ENCODE measurements around the gene NXPE3. TPM values are rescaled to one million over a fixed set of nuclear protein-coding genes. Genes with fewer than 3 reads are reported as not detected.

Gene NXPE3
- total RNA-seq, 2 experiments from 2014 or later, result 20.9 to 21.6 TPM

GRCh38 chr3:101809178-101810021 lies 30.4 kb downstream of the NXPE3 start:
- no peaks in the 10 kb centered on the region for H3K27me3 Mint-ChIP-seq
- H3K36me3 Mint-ChIP-seq (ENCODE audit: low read depth), result peaks cover 11% of the 10 kb centered on the region
- peaks cover 51% of the 10 kb centered on the region for H3K4me1 Mint-ChIP-seq (ENCODE audit: low read depth)
- intact Hi-C loops (cut with micrococcal nuclease), result loop anchor here (2.0 kb wide), 1 partner anchor 727 kb away; no protein-coding TSS in a partner anchor
- peak overlapping the region; percentile 55 for H3K27ac Mint-ChIP-seq
- H3K9me3 Mint-ChIP-seq, result no peaks in the 10 kb centered on the region
- ATAC-seq, result peak; percentile 80
- ChIA-PET CTCF (interaction anchor here (0.7 to 15.5 kb wide), 20 partner anchors 13 to 728 kb away, joined by 3 to 302 read pairs (median 3); partner anchors contain the start of gene NXPE3), POLR2A (interaction anchor here (1.0 to 1.3 kb wide), 3 partner anchors 12 to 58 kb away, joined by 3 to 4 read pairs (median 3); partner anchors contain the start of gene NFKBIZ)
- peak; percentile 54 for DNase-seq
- TF ChIP-seq CTCF (IDR thresholded peaks at IDR 0.05), result peak; percentile 90
- no peak overlapping the region for H3K4me3 Mint-ChIP-seq

DNA sequence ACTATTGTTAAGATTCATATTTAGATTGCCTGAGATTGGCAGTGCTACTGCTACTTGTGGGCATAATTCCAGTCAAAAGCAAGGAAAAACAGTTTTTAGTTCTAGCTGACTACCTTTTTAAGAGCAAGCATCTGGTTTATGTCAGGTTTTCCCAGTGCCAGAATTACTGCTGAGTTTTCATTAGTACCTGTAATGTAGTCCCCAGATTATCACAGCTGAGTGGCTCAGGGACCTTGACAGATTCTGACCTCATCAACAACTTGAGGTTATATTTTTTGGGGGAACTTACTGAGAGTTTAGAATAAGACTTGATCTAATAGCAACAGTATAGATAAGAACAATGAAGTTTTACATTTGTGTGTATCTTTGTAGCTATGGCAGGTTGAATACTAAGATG lies 31.0 kb downstream of the NXPE3 start:
- Mint-ChIP-seq H3K27ac (peak overlapping the region; percentile 7), H3K27me3 (no peaks in the 10 kb centered on the region), H3K4me3 (no peak overlapping the region), H3K36me3 (ENCODE audit: low read depth) (peaks cover 7% of the 10 kb centered on the region), H3K9me3 (no peaks in the 10 kb centered on the region), H3K4me1 (ENCODE audit: low read depth) (peaks cover 51% of the 10 kb centered on the region)
- ATAC-seq (no peak), DNase-seq (no peak)
- intact Hi-C loops (cut with micrococcal nuclease), result no loop called here
- no peak for TF ChIP-seq CTCF (IDR thresholded peaks at IDR 0.05)
- ChIA-PET POLR2A (interaction anchor here (1.0 to 1.3 kb wide), 3 partner anchors 11 to 57 kb away, joined by 3 to 4 read pairs (median 3); partner anchors contain the start of gene NFKBIZ), CTCF (interaction anchor here (0.7 to 15.5 kb wide), 17 partner anchors 14 to 727 kb away, joined by 3 to 302 read pairs (median 3); partner anchors contain the start of gene NXPE3)

- Mint-ChIP-seq H3K4me1 (ENCODE audit: low read depth) (peaks cover 60% of the 10 kb centered on the region), H3K4me3 (no peak overlapping the region), H3K9me3 (no peaks in the 10 kb centered on the region), H3K27me3 (no peaks in the 10 kb centered on the region), H3K36me3 (ENCODE audit: low read depth) (peaks cover 4% of the 10 kb centered on the region), H3K27ac (no peak overlapping the region)
- no peak for DNase-seq
- CTCF ChIA-PET, result interaction anchor here (1.2 to 15.5 kb wide), 10 partner anchors 9 to 417 kb away, joined by 3 to 302 read pairs (median 8); no protein-coding TSS in a partner anchor
- POLR2A ChIA-PET, result interaction anchor here (1.2 kb wide), 2 partner anchors 10 to 38 kb away, joined by 3 to 6 read pairs; partner anchors contain the start of gene NFKBIZ
- intact Hi-C loops (cut with micrococcal nuclease), result loop anchor here (2.0 kb wide), 1 partner anchor 413 kb away; no protein-coding TSS in a partner anchor
- no peak for TF ChIP-seq CTCF (IDR thresholded peaks at IDR 0.05)
- no peak for ATAC-seq
Measured at GRCh38 chr3:101811875-101812274, 32.9 kb downstream of the NXPE3 start.

- ChIA-PET CTCF (interaction anchor here (0.8 to 15.5 kb wide), 11 partner anchors 9 to 416 kb away, joined by 3 to 302 read pairs (median 7); partner anchors contain the start of gene NFKBIZ), POLR2A (interaction anchor here (1.2 kb wide), 2 partner anchors 9 to 37 kb away, joined by 3 to 6 read pairs; partner anchors contain the start of gene NFKBIZ)
- TF ChIP-seq CTCF (IDR thresholded peaks at IDR 0.05), result no peak
- Mint-ChIP-seq H3K9me3 (no peaks in the 10 kb centered on the region), H3K27me3 (no peaks in the 10 kb centered on the region), H3K36me3 (ENCODE audit: low read depth) (peaks cover 11% of the 10 kb centered on the region), H3K27ac (no peak overlapping the region), H3K4me1 (ENCODE audit: low read depth) (peaks cover 61% of the 10 kb centered on the region), H3K4me3 (no peak overlapping the region)
- DNase-seq, result no peak
- intact Hi-C loops (cut with micrococcal nuclease), result loop anchor here (2.0 kb wide), 1 partner anchor 412 kb away; no protein-coding TSS in a partner anchor
- ATAC-seq, result no peak
Measured at GRCh38 chr3:101812895-101813294, 33.9 kb downstream of the NXPE3 start.
